Superior temporal gyrus (tissue), 1 donor: ENCODE data around the gene SEMA4D.

Experiments used
- DNase-seq: peaks from one replicate; pipeline ENCODE4 v3.0.0-alpha.2; 2016; ENCODE audit errors: extremely low spot score

The SEMA4D gene

GRCh38 chr9:89430995-89431394 lies 66.9 kb downstream of the SEMA4D start:
- no peak for DNase-seq

GRCh38 chr9:89428901-89429890 lies 68.7 kb downstream of the SEMA4D start:
- no peak for DNase-seq

- no peak for DNase-seq
These were observed 69.6 kb downstream of the SEMA4D start for GRCh38 chr9:89428222-89428761.

GRCh38 chr9:89427621-89428221 lies 70.2 kb downstream of the SEMA4D start:
- no peak for DNase-seq

- DNase-seq: no peak
These were observed 71.4 kb downstream of the SEMA4D start for GRCh38 chr9:89426384-89426961.

- peak; percentile 80 for DNase-seq
These were observed 72.0 kb downstream of the SEMA4D start for GRCh38 chr9:89425921-89426383.

- no peak for DNase-seq
These were observed 72.7 kb downstream of the SEMA4D start for GRCh38 chr9:89425024-89425805.

- DNase-seq: no peak
These were observed 75.5 kb downstream of the SEMA4D start for GRCh38 chr9:89422151-89422975.

GRCh38 chr9:89421595-89421994 lies 76.3 kb downstream of the SEMA4D start:
- DNase-seq: no peak

- no peak for DNase-seq
These were observed 77.3 kb downstream of the SEMA4D start for GRCh38 chr9:89420397-89421178.

GRCh38 chr9:89419978-89420394 lies 77.9 kb downstream of the SEMA4D start:
- DNase-seq: no peak

- no peak for DNase-seq
These were observed 78.9 kb downstream of the SEMA4D start for GRCh38 chr9:89418882-89419640.

GRCh38 chr9:89418474-89418845 lies 79.5 kb downstream of the SEMA4D start:
- peak; percentile 56 for DNase-seq

GRCh38 chr9:89417832-89418473 lies 80.0 kb downstream of the SEMA4D start:
- no peak for DNase-seq

GRCh38 chr9:89414670-89415324 lies 83.1 kb downstream of the SEMA4D start:
- DNase-seq: no peak

- DNase-seq: no peak
These were observed 83.8 kb downstream of the SEMA4D start for GRCh38 chr9:89413963-89414638.

- no peak for DNase-seq
These were observed 85.0 kb downstream of the SEMA4D start for GRCh38 chr9:89412951-89413350.
